Glutamatergic neuron (in vitro differentiated cells): ENCODE data around the gene ARHGAP45. TPM values are rescaled to one million over a fixed set of nuclear protein-coding genes. Genes with fewer than 3 reads are reported as not detected.

Source experiments
- DNase-seq: peaks from one replicate; pipeline ENCODE4 v3.0.0; 2022
- H3K27ac Mint-ChIP-seq: one replicate; pipeline ENCODE4 v1.8.0; 2020; ENCODE audit warnings: mild to moderate bottlenecking, mixed read lengths, inconsistent platforms; ENCODE audit not compliant: unreplicated experiment
- H3K27me3 Mint-ChIP-seq: one replicate; pipeline ENCODE4 v1.8.0; 2020; ENCODE audit warnings: mild to moderate bottlenecking, moderate library complexity, mixed read lengths, inconsistent platforms; ENCODE audit not compliant: unreplicated experiment
- H3K36me3 Mint-ChIP-seq: one replicate; pipeline ENCODE4 v1.8.0; 2020; ENCODE audit warnings: mild to moderate bottlenecking, mixed read lengths, inconsistent platforms; ENCODE audit not compliant: unreplicated experiment
- H3K4me1 Mint-ChIP-seq: one replicate; pipeline ENCODE4 v1.8.0; 2020; ENCODE audit warnings: mild to moderate bottlenecking, low read depth, mixed read lengths, inconsistent platforms; ENCODE audit not compliant: unreplicated experiment
- H3K4me3 Mint-ChIP-seq: one replicate; pipeline ENCODE4 v1.8.0; 2020; ENCODE audit warnings: mild to moderate bottlenecking, mixed read lengths, inconsistent platforms; ENCODE audit not compliant: unreplicated experiment
- H3K9me3 Mint-ChIP-seq: one replicate; pipeline ENCODE4 v1.8.0; 2020; ENCODE audit warnings: mild to moderate bottlenecking, moderate library complexity, mixed read lengths, inconsistent platforms; ENCODE audit not compliant: unreplicated experiment
- CTCF ChIP-seq: fragments of 200-600 bp; sonication (generic); IDR thresholded peaks from one replicate; pipeline ENCODE4 v1.5.0; 2021; ENCODE audit not compliant: partially characterized antibody, unreplicated experiment
- total RNA-seq: library from RNA; stranded (reverse); fragmentation: NEBNext Ultra II Directional; extraction: Animal tissue kit (Norgen Biotek cat#: 25700); gene quantifications from one replicate; pipeline ENCODE4 v1.2.1, GENCODE V29; 2021; ENCODE audit not compliant: unreplicated experiment

The ARHGAP45 gene
- total RNA-seq, 1 donor from 2014 or later, result 1.7 TPM

GRCh38 chr19:1045247-1045603 is 21.7 kb upstream of the ARHGAP45 start:
- H3K27ac Mint-ChIP-seq, result no peak overlapping the region
- no peak overlapping the region for H3K4me3 Mint-ChIP-seq
- H3K9me3 Mint-ChIP-seq, result peaks cover 4% of the 10 kb centered on the region
- H3K4me1 Mint-ChIP-seq, result peaks cover 2% of the 10 kb centered on the region
- no peaks in the 10 kb centered on the region for H3K27me3 Mint-ChIP-seq
- H3K36me3 Mint-ChIP-seq, result no peaks in the 10 kb centered on the region
- no peak for TF ChIP-seq CTCF
- DNase-seq, result no peak

- H3K27me3 Mint-ChIP-seq, result no peaks in the 10 kb centered on the region
- TF ChIP-seq CTCF, result no peak
- H3K4me3 Mint-ChIP-seq, result no peak overlapping the region
- H3K27ac Mint-ChIP-seq, result no peak overlapping the region
- no peaks in the 10 kb centered on the region for H3K36me3 Mint-ChIP-seq
- H3K9me3 Mint-ChIP-seq, result peaks cover under 1% of the 10 kb centered on the region
- DNase-seq, result no peak
- no peaks in the 10 kb centered on the region for H3K4me1 Mint-ChIP-seq
Observed at GRCh38 chr19:1046117-1046626, 20.8 kb upstream of the ARHGAP45 start.

- no peak overlapping the region for H3K27ac Mint-ChIP-seq
Observed at GRCh38 chr19:1046836-1047695, 19.9 kb upstream of the ARHGAP45 start.

GRCh38 chr19:1047696-1048147 is 19.2 kb upstream of the ARHGAP45 start:
- Mint-ChIP-seq H3K36me3 (no peaks in the 10 kb centered on the region), H3K27ac (no peak overlapping the region), H3K27me3 (peaks cover 2% of the 10 kb centered on the region), H3K4me1 (no peaks in the 10 kb centered on the region), H3K4me3 (no peak overlapping the region), H3K9me3 (peaks cover 3% of the 10 kb centered on the region)
- TF ChIP-seq CTCF, result no peak
- DNase-seq, result no peak

More at GRCh38 chr19:1046836-1047695, 19.9 kb upstream of the ARHGAP45 start:
- Mint-ChIP-seq H3K4me1 (no peaks in the 10 kb centered on the region), H3K9me3 (peaks cover 3% of the 10 kb centered on the region), H3K36me3 (no peaks in the 10 kb centered on the region), H3K27me3 (peaks cover 2% of the 10 kb centered on the region), H3K4me3 (no peak overlapping the region)
- TF ChIP-seq CTCF, result no peak
- no peak for DNase-seq

GRCh38 chr19:1049106-1049505 is 17.9 kb upstream of the ARHGAP45 start:
- no peak for DNase-seq
- TF ChIP-seq CTCF, result no peak
- Mint-ChIP-seq H3K4me3 (no peak overlapping the region), H3K36me3 (no peaks in the 10 kb centered on the region), H3K9me3 (peaks cover 6% of the 10 kb centered on the region), H3K27me3 (peaks cover 2% of the 10 kb centered on the region), H3K27ac (no peak overlapping the region), H3K4me1 (no peaks in the 10 kb centered on the region)
